GM13976 (cell line): ENCODE measurements around the gene SERTAD3.

Experiments
- DNase-seq: peaks from one replicate; pipeline ENCODE4 v3.0.0; 2012; ENCODE audit warnings: low spot score
- in situ Hi-C: fragments of 300-500 bp; cut with MboI; formaldehyde crosslinking; loops from one replicate; pipeline ENCODE4 v1.12.0; 2022; ENCODE audit warnings: low sequenced_read_pairs, mixed read lengths, inconsistent platforms; ENCODE audit not compliant: unreplicated experiment
- TF ChIP-seq, protein P1 (sequence below): IDR thresholded peaks from 2 replicates; pipeline ENCODE4 v1.5.1; 2012; ENCODE audit warnings: borderline replicate concordance, mild to moderate bottlenecking; ENCODE audit not compliant: insufficient read depth; ENCODE audit errors: extremely low read depth, missing control alignments, control extremely low read depth

Gene SERTAD3

DNA sequence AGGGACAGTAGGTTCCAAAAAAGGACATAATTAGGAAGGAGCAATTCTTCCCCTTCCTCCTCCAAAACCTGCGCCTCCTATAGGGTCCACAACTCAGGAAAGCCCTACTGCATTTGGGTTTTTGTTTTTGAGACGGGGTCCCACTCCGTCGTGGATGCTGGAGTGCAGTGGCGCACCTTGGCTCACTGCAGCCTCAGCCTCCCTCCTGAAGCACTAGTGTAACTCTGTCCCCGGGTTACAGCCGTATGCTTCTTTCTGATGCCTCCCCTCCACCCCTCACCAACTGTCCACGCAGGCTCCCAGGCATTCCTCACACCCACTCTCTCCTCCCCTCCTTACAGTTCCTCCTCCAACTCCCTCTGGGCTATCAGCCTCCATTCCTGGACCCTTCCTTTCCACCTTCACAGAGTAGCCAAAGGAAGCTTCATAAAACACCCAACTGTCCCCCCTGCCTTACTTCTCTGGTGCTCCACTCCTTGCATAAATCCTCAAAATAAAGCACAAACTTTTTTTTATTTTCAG is 2.2 kb upstream of the SERTAD3 start:
- DNase-seq = no peak
- in situ Hi-C loops = no loop called here
- TF ChIP-seq, protein P1, sequence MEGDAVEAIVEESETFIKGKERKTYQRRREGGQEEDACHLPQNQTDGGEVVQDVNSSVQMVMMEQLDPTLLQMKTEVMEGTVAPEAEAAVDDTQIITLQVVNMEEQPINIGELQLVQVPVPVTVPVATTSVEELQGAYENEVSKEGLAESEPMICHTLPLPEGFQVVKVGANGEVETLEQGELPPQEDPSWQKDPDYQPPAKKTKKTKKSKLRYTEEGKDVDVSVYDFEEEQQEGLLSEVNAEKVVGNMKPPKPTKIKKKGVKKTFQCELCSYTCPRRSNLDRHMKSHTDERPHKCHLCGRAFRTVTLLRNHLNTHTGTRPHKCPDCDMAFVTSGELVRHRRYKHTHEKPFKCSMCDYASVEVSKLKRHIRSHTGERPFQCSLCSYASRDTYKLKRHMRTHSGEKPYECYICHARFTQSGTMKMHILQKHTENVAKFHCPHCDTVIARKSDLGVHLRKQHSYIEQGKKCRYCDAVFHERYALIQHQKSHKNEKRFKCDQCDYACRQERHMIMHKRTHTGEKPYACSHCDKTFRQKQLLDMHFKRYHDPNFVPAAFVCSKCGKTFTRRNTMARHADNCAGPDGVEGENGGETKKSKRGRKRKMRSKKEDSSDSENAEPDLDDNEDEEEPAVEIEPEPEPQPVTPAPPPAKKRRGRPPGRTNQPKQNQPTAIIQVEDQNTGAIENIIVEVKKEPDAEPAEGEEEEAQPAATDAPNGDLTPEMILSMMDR = no peak

DNA sequence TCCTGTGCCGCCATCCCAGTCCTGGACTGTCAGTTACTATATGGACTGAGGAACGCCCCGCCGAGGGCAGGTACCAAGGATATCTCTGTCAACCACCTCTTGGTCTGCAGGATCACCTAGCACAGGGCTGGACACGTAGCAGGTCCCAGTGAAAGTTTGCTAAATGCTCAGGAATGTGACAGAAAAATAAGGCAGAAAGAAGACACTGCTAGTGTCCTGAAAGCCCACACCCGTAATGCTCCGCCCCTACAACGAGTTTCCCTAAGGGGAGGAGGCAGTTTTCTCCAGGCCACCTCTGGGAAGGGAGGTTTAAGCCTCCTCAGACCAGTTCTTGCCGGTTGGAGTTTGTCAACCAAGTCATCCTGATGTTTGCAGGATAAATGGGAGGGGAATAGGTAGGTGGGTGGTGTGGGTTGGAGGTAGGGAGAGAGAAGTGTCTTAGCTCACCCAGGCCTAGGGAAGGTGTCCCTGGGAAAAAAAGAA is 1.7 kb upstream of the SERTAD3 start:
- no peak for DNase-seq
- in situ Hi-C loops = no loop called here
- TF ChIP-seq, protein P1 = no peak

- in situ Hi-C loops = no loop called here
- TF ChIP-seq, protein P1 = no peak
- no peak for DNase-seq
Observed at GRCh38 chr19:40444825-40445312, 734 bp upstream of the SERTAD3 start.

DNA sequence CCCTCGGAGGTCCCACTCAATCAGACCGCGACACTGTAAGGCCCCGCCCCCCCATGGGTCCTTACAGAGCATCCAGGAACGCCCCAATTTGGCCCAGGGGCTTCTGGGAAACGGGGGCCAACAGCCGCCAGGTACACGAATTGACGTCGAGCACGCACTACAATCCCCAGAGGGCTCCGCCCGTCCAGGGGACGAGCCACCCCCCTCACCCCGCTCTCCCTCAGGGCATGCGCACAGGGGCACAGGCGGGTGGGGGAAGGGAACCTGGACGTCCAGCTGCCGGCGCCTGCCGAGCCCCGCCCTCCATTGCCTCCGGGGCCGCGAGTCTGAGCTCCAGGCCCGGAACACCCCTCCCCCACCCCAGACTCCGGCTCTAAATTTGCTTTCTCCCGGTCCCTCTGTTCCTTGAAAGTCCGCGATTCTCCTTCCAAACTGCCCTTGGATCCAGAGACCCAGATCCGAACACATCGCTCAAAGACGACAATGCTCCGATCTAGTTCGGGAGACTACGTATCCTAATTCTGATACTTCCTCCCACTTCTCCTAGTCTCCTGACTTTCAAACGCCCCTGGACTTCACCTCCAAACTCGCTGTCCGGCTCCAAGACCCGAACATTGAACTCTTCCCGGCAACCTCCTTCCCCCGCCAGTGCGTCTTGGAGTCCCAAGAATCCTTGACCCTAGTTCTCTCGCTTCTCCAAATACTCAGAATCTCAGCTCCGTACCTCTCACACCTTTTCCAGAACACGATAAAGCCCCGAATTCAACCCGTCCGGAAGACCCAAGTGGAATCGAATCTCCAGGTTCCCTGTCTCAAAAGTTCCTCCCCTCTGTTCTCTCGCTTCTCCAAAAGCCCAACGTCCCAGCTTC is 770 bp downstream of the SERTAD3 start:
- TF ChIP-seq, protein P1 = no peak
- DNase-seq = peak; percentile 98
- in situ Hi-C loops = no loop called here

DNA sequence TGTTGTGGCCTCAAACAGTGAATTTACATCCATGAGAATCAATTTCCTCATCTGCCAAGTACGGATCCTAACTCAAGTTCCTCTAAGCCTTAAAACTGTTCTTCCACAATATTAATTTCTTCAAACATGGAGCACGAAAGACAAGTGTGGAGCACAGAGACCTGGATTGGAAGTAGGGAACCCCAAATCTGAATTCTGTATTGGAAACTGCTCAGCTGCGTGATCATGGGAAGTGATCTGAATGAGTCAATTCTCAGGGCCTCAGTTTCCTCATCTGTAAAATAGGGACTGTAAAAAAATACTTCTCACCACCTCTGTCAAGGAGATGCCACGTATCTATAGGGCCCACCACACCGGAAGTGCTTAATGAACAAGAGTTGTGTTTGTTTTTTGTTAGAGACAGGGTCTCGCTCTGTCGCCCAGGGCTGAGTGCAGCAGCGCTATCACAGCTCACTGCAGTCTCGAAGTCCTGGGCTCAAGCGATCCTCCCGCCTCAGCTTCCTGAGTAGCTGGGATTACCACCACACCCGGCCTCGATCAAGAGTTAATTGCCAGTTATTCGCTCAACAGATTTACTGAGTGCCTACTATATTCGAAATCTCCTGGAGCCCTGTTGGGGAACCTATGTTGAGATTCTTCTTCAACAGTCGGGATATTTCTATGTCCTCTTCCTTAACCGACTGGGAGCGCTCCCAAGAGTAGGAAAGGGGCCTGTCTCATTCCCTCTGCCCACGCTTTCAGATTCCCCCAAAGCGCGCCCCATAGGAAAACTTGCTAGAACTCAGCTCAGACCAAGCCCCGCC is 1.6 kb downstream of the SERTAD3 start:
- TF ChIP-seq, protein P1 = no peak
- in situ Hi-C loops = no loop called here
- no peak for DNase-seq

- in situ Hi-C loops = no loop called here
- DNase-seq = no peak
- TF ChIP-seq, protein P1 = no peak
Observed at GRCh38 chr19:40441719-40442253, 2.3 kb downstream of the SERTAD3 start.
